ENCODE data around the gene DHRSX. TPM values are rescaled to one million over a fixed set of nuclear protein-coding genes. Genes with fewer than 3 reads are reported as not detected.

The DHRSX gene
- total and polyA plus RNA-seq, 2 of the 8 experiments (the other 6 are each of a cell fraction or from before 2014, with no cell fraction given) = 35.1 to 43.4 TPM

GRCh38 chrX:2492531-2493218 lies 8.1 kb downstream of the DHRSX start:
- H3K79me2 ChIP-seq (ENCODE audit: control insufficient read depth in 1 of 2, insufficient read depth in 2 of 2, low read length in 2 of 2) = peaks cover 0 to 90% of the 10 kb centered on the region in 2 experiments; a peak in 3 of 4 replicates

More at GRCh38 chrX:2492531-2493218, 8.1 kb downstream of the DHRSX start:
- Histone ChIP-seq H3K4ac (replicated peaks; ENCODE audit: insufficient read length, low read depth, low read length) (no peak overlapping the region), H2BK5ac (ENCODE audit: low read depth, low read length) (no peak overlapping the region), H4K20me1 (replicated peaks in 1 of 2; ENCODE audit: control insufficient read depth in 1 of 2, insufficient read depth in 2 of 2, low read length in 2 of 2) (peaks cover 11 to 19% of the 10 kb centered on the region in 2 experiments), H3K27me3 (replicated peaks in 1 of 4; ENCODE audit: control insufficient read depth in 3 of 4, extremely low read depth in 1 of 4, insufficient read depth in 3 of 4, low read length in 3 of 4) (no peaks in the 10 kb centered on the region), H3K23me2 (ENCODE audit: low read depth, low read length) (no peaks in the 10 kb centered on the region), H3K4me3 (ENCODE audit: extremely low read depth in 1 of 4, insufficient read depth in 2 of 4, low read depth in 3 of 4, low read length in 4 of 4) (no peak overlapping the region), H3K79me1 (ENCODE audit: low read depth, low read length) (peaks cover 20% of the 10 kb centered on the region), H4K91ac (replicated peaks; ENCODE audit: insufficient read length, low read length) (no peak overlapping the region), H4K5ac (ENCODE audit: insufficient read length, low read depth, low read length) (no peak overlapping the region), H3K56ac (replicated peaks; ENCODE audit: insufficient read length, low read depth, low read length) (no peak overlapping the region), H3K23ac (ENCODE audit: insufficient read length) (no peak overlapping the region), H2BK15ac (ENCODE audit: low read length) (no peak overlapping the region), H4K8ac (ENCODE audit: extremely low read depth, insufficient read depth, low read length) (peak overlapping the region; percentile 38; the same call in 1 of the 2 replicates), H3K9me3 (ENCODE audit: insufficient read depth in 2 of 2, low read depth in 1 of 2, low read length in 1 of 2) (no peaks in the 10 kb centered on the region), H2BK20ac (ENCODE audit: low read length) (no peak overlapping the region), H3K4me1 (replicated peaks in 1 of 4; ENCODE audit: control insufficient read depth in 3 of 4, insufficient read depth in 4 of 4, low read length in 3 of 4) (peaks cover 0 to 8% (median 3%) of the 10 kb centered on the region in 4 experiments; a peak in 4 of 7 replicates), H3K36me3 (ENCODE audit: control insufficient read depth in 2 of 4, insufficient read depth in 4 of 4, low read length in 3 of 4) (peaks cover 7 to 60% (median 27%) of the 10 kb centered on the region in 4 experiments; a peak in 7 of 8 replicates), H2BK120ac (replicated peaks; ENCODE audit: low read depth, low read length) (no peak overlapping the region), H3K18ac (ENCODE audit: extremely low read depth, low read length) (no peak overlapping the region), H3K9ac (replicated peaks in 1 of 4; ENCODE audit: extremely low read depth in 1 of 4, low read depth in 3 of 4, low read length in 3 of 4) (no peak overlapping the region), H2AFZ (ENCODE audit: low read length) (no peak overlapping the region), H3K4me2 (ENCODE audit: insufficient read depth in 1 of 2, low read depth in 2 of 2, low read length in 2 of 2) (no peak overlapping the region), H2BK12ac (ENCODE audit: low read depth, low read length) (no peak overlapping the region), H3K14ac (ENCODE audit: insufficient read length) (no peak overlapping the region), H3K27ac (ENCODE audit: low read depth, low read length) (no peak overlapping the region), H2AK5ac (ENCODE audit: low read depth, low read length) (no peak overlapping the region)
- CTCF ChIA-PET (ENCODE audit: partially characterized antibody) = no interaction called here
- DNase-seq (ENCODE audit: low read depth in 1 of 2, low spot score in 2 of 2) (no peak), FAIRE-seq (no peak)
- WGBS, 2 experiments (ENCODE audit: extremely low coverage in 1 of 2, insufficient coverage in 1 of 2, insufficient read length in 1 of 2, insufficient replicate concordance in 2 of 2, low coverage in 1 of 2, low lambda C conversion rate in 2 of 2, missing lambda C conversion rate in 1 of 2) = 92% methylated on average over 22 of the region's 22 CpGs; no CpG with 5 or more reads in 1 of the 2 experiments
- TF ChIP-seq EZH2 (IDR thresholded peaks at IDR 0.05; ENCODE audit: low read depth, low read length, severe bottlenecking) (no peak), SRF (IDR thresholded peaks at IDR 0.05; ENCODE audit: low read depth, low read length) (no peak)
- POLR2A ChIA-PET (ENCODE audit: partially characterized antibody) = no interaction called here
